ENCODE results near the gene SLC11A2.

Gene SLC11A2

GRCh38 chr12:51025836-51026638 is at the start of gene SLC11A2:
TSS of gene SLC11A2 (minus strand) at chr12:51026384. CDS start at chr12:51010728, 15,656 bp downstream.
- in situ Hi-C loops (cut with MboI; ENCODE audit: low sequenced_read_pairs), result no loop called here

GRCh38 chr12:51075390-51075789 is 49.2 kb upstream of the SLC11A2 start:
- in situ Hi-C loops (cut with MboI; ENCODE audit: low sequenced_read_pairs), result no loop called here

- in situ Hi-C loops (cut with MboI; ENCODE audit: low sequenced_read_pairs), result no loop called here
Observed at GRCh38 chr12:51071663-51072062, 45.5 kb upstream of the SLC11A2 start.

- in situ Hi-C loops (cut with MboI; ENCODE audit: low sequenced_read_pairs), result no loop called here
Observed at GRCh38 chr12:51070004-51070403, 43.8 kb upstream of the SLC11A2 start.

GRCh38 chr12:51067771-51068170 is 41.6 kb upstream of the SLC11A2 start:
- in situ Hi-C loops (cut with MboI; ENCODE audit: low sequenced_read_pairs), result no loop called here

- in situ Hi-C loops (cut with MboI; ENCODE audit: low sequenced_read_pairs), result no loop called here
Observed at GRCh38 chr12:51067229-51067628, 41.0 kb upstream of the SLC11A2 start.

GRCh38 chr12:51065530-51065929 is 39.3 kb upstream of the SLC11A2 start:
- in situ Hi-C loops (cut with MboI; ENCODE audit: low sequenced_read_pairs), result no loop called here

GRCh38 chr12:51062631-51063397 is 36.6 kb upstream of the SLC11A2 start:
- in situ Hi-C loops (cut with MboI; ENCODE audit: low sequenced_read_pairs), result no loop called here

- in situ Hi-C loops (cut with MboI; ENCODE audit: low sequenced_read_pairs), result no loop called here
Observed at GRCh38 chr12:51059086-51059485, 32.9 kb upstream of the SLC11A2 start.

- in situ Hi-C loops (cut with MboI; ENCODE audit: low sequenced_read_pairs), result no loop called here
Observed at GRCh38 chr12:51056242-51056641, 30.1 kb upstream of the SLC11A2 start.

GRCh38 chr12:51055060-51055459 is 28.9 kb upstream of the SLC11A2 start:
- in situ Hi-C loops (cut with MboI; ENCODE audit: low sequenced_read_pairs), result no loop called here

GRCh38 chr12:51051787-51052186 is 25.6 kb upstream of the SLC11A2 start:
- in situ Hi-C loops (cut with MboI; ENCODE audit: low sequenced_read_pairs), result no loop called here

GRCh38 chr12:51049525-51049924 is 23.3 kb upstream of the SLC11A2 start:
- in situ Hi-C loops (cut with MboI; ENCODE audit: low sequenced_read_pairs), result no loop called here

- in situ Hi-C loops (cut with MboI; ENCODE audit: low sequenced_read_pairs), result no loop called here
Observed at GRCh38 chr12:51048661-51049251, 22.6 kb upstream of the SLC11A2 start.

GRCh38 chr12:51047655-51048540 is 21.7 kb upstream of the SLC11A2 start, which contains the start of gene LETMD1:
TSS of gene LETMD1 (plus strand) at chr12:51048327. CDS start at chr12:51048357, 30 bp downstream.
- in situ Hi-C loops (cut with MboI; ENCODE audit: low sequenced_read_pairs), result no loop called here

GRCh38 chr12:51036279-51036678 is 10.1 kb upstream of the SLC11A2 start:
- in situ Hi-C loops (cut with MboI; ENCODE audit: low sequenced_read_pairs), result no loop called here

- in situ Hi-C loops (cut with MboI; ENCODE audit: low sequenced_read_pairs), result no loop called here
Observed at GRCh38 chr12:51033457-51034089, 7.4 kb upstream of the SLC11A2 start.

- in situ Hi-C loops (cut with MboI; ENCODE audit: low sequenced_read_pairs), result no loop called here
Observed at GRCh38 chr12:51033048-51033447, 6.9 kb upstream of the SLC11A2 start.

GRCh38 chr12:51028813-51029150 is 2.6 kb upstream of the SLC11A2 start:
- in situ Hi-C loops (cut with MboI; ENCODE audit: low sequenced_read_pairs), result no loop called here

- in situ Hi-C loops (cut with MboI; ENCODE audit: low sequenced_read_pairs), result no loop called here
Observed at GRCh38 chr12:51028126-51028812, 2.1 kb upstream of the SLC11A2 start.

Data from HL-60/S4 treated with retinoic acid at 250 ng/mL for 4 days and 3 days (cell line).